Ishikawa (cell line): Measurements from ENCODE around the gene PREP.

Source experiments
- CEBPB ChIP-seq: IDR thresholded peaks from 2 replicates; pipeline ENCODE4 v1.6.1; 2012
- CREB1 ChIP-seq: IDR thresholded peaks from 2 replicates; pipeline ENCODE4 v1.6.1; 2012; ENCODE audit warnings: low read depth
- EGR1 ChIP-seq: IDR thresholded peaks from 2 replicates; pipeline ENCODE4 v1.6.1; 2012
- EP300 ChIP-seq: IDR thresholded peaks from 2 replicates; pipeline ENCODE4 v1.6.1; 2012; ENCODE audit warnings: borderline replicate concordance
- FOXM1 ChIP-seq: IDR thresholded peaks from 2 replicates; pipeline ENCODE4 v1.6.1; 2012; ENCODE audit warnings: low read depth, borderline replicate concordance
- RAD21 ChIP-seq: IDR thresholded peaks from 2 replicates; pipeline ENCODE4 v1.6.1; 2012; ENCODE audit warnings: low read depth
- TAF1 ChIP-seq: IDR thresholded peaks from 2 replicates; pipeline ENCODE4 v1.6.1; 2012; ENCODE audit warnings: low read depth, mild to moderate bottlenecking
- TCF12 ChIP-seq: IDR thresholded peaks from 2 replicates; pipeline ENCODE4 v1.6.1; 2012; ENCODE audit warnings: low read depth
- YY1 ChIP-seq: IDR thresholded peaks from 2 replicates; pipeline ENCODE4 v1.6.1; 2012; ENCODE audit warnings: low read depth
- TF ChIP-seq, protein P1 (sequence below): IDR thresholded peaks from 2 replicates; pipeline ENCODE4 v1.6.1; 2012
- TF ChIP-seq, protein P2 (sequence below): IDR thresholded peaks from 2 replicates; pipeline ENCODE4 v1.6.1; 2012; ENCODE audit warnings: low read depth, mild to moderate bottlenecking
- TF ChIP-seq, protein P3 (sequence below): IDR thresholded peaks from 2 replicates; pipeline ENCODE4 v1.6.1; 2012

DNA sequence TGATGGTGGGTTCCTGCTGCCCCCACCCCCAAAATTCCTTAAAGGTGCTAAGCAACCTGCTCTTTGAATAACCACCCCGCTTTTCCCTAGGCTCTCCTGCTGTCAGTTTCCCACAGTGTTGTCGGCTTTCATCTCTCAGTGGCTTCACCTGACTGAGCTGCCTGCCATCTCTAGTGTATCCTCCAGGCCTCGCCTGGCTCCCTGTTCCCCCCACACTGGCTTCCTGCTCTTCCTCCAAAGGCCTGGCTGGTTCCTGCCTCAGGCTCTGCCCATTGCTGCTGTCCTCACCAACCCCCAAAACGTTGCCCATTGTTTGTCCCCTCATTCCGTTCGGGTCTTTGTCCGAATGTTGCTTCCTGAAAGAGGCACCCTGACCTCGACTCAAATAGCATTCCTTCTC, 129.3 kb downstream of the PREP start:
- no peak for TF ChIP-seq EGR1
- TF ChIP-seq, protein P1, sequence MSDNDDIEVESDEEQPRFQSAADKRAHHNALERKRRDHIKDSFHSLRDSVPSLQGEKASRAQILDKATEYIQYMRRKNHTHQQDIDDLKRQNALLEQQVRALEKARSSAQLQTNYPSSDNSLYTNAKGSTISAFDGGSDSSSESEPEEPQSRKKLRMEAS = no peak
- no peak for TF ChIP-seq FOXM1
- TF ChIP-seq TAF1 = no peak
- TF ChIP-seq RAD21 = no peak
- TF ChIP-seq YY1 = no peak
- no peak for TF ChIP-seq CREB1
- no peak for TF ChIP-seq CEBPB
- TF ChIP-seq EP300 = no peak
- TF ChIP-seq, protein P2, sequence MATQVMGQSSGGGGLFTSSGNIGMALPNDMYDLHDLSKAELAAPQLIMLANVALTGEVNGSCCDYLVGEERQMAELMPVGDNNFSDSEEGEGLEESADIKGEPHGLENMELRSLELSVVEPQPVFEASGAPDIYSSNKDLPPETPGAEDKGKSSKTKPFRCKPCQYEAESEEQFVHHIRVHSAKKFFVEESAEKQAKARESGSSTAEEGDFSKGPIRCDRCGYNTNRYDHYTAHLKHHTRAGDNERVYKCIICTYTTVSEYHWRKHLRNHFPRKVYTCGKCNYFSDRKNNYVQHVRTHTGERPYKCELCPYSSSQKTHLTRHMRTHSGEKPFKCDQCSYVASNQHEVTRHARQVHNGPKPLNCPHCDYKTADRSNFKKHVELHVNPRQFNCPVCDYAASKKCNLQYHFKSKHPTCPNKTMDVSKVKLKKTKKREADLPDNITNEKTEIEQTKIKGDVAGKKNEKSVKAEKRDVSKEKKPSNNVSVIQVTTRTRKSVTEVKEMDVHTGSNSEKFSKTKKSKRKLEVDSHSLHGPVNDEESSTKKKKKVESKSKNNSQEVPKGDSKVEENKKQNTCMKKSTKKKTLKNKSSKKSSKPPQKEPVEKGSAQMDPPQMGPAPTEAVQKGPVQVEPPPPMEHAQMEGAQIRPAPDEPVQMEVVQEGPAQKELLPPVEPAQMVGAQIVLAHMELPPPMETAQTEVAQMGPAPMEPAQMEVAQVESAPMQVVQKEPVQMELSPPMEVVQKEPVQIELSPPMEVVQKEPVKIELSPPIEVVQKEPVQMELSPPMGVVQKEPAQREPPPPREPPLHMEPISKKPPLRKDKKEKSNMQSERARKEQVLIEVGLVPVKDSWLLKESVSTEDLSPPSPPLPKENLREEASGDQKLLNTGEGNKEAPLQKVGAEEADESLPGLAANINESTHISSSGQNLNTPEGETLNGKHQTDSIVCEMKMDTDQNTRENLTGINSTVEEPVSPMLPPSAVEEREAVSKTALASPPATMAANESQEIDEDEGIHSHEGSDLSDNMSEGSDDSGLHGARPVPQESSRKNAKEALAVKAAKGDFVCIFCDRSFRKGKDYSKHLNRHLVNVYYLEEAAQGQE = no peak
- no peak for TF ChIP-seq TCF12
- TF ChIP-seq, protein P3, sequence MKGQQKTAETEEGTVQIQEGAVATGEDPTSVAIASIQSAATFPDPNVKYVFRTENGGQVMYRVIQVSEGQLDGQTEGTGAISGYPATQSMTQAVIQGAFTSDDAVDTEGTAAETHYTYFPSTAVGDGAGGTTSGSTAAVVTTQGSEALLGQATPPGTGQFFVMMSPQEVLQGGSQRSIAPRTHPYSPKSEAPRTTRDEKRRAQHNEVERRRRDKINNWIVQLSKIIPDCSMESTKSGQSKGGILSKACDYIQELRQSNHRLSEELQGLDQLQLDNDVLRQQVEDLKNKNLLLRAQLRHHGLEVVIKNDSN = no peak
